Neuron (in vitro differentiated cells): ENCODE results near the gene ORAI2.
A peak's percentile ranks its signal among the peaks of the same experiment; 100 is the strongest.
"Not testable (repeated sequence)": the region's sequence is repeated elsewhere in the genome, so short reads cannot be mapped to it uniquely, and the experiment has no call there.

Experiments
- H2AFZ ChIP-seq: one replicate; pipeline ENCODE4 v1.6.1; 2013; ENCODE audit warnings: low read depth, mild to moderate bottlenecking, inconsistent platforms, low read length, moderate library complexity
- H3K27me3 ChIP-seq: one replicate; pipeline ENCODE4 v1.6.1; 2013; ENCODE audit warnings: low read length; ENCODE audit not compliant: insufficient read depth
- H3K36me3 ChIP-seq: one replicate; pipeline ENCODE4 v1.6.1; 2013; ENCODE audit warnings: low read length; ENCODE audit not compliant: insufficient read depth
- H3K4me1 ChIP-seq: one replicate; pipeline ENCODE4 v1.6.1; 2013; ENCODE audit warnings: low read length; ENCODE audit not compliant: insufficient read depth
- H3K4me3 ChIP-seq: 2 replicates; pipeline ENCODE4 v1.5.1; 2013; ENCODE audit warnings: mild to moderate bottlenecking, low read length, moderate library complexity
- H3K9me3 ChIP-seq: one replicate; pipeline ENCODE4 v1.6.1; 2013; ENCODE audit warnings: low read length

The ORAI2 gene

DNA sequence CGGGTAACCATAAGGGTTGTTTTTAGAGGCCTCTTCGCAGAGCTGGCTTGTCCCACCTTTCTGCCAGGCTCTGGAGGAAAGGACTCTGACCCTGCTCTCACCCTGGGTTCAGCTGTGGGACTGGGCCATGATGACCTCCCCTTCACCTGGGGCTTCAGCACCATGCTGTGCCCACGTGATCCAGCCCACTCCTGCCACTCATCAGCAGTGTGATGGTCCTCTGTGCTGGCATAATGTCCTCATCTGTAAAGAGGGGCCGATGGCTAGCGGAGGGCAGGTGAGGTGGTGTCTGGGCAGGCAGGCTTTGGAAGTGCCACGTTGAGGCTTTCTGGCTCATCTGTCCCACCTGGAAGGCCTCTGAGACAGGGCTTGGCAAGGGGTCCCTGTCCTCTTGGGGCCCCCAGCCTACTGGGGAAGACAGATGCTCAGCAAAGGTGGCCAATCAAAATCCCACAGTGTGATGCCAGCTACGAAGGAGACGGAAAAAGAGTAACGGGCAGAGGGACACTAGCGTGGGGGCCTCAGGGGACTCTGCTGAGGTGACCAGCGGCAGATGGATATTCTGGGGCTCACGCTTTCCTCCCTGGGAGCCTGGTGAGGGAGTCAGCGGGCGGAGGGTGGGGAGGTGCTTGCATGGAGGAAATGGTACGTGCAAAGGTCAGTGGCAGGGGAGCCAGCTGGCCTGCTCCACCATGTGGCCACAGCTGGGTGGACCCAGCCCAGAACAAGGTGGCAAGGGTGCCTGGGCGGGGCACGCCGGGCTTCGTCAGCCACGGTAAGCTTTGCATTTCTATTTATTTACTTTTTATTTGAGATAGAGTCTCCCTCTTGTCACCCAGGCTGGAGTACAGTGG, 36.8 kb downstream of the ORAI2 start:
- Histone ChIP-seq H3K4me3 (no peak overlapping the region), H2AFZ (no peak overlapping the region), H3K4me1 (peaks cover 7% of the 10 kb centered on the region), H3K27me3 (no peaks in the 10 kb centered on the region), H3K9me3 (no peaks in the 10 kb centered on the region), H3K36me3 (peaks cover 52% of the 10 kb centered on the region)

DNA sequence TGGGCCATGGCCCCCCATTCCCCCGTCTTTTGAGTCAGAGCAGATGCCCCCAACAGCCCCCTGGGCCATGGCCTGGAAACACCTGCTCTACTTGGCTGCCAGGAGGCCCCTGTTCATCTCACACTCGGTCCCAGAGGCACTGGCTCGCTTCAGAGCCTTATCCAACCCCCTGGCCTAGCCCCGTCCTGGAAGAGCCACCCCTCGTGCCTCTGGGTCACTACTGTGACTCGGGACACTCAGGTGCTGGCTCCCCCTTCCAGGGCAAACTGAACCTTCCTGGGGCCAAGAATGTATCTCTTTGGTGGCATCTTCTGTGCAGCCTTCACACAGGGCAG, 38.4 kb downstream of the ORAI2 start:
- Histone ChIP-seq H3K27me3 (no peaks in the 10 kb centered on the region), H3K9me3 (no peaks in the 10 kb centered on the region), H3K36me3 (peaks cover 49% of the 10 kb centered on the region), H2AFZ (no peak overlapping the region), H3K4me3 (no peak overlapping the region), H3K4me1 (no peaks in the 10 kb centered on the region)

DNA sequence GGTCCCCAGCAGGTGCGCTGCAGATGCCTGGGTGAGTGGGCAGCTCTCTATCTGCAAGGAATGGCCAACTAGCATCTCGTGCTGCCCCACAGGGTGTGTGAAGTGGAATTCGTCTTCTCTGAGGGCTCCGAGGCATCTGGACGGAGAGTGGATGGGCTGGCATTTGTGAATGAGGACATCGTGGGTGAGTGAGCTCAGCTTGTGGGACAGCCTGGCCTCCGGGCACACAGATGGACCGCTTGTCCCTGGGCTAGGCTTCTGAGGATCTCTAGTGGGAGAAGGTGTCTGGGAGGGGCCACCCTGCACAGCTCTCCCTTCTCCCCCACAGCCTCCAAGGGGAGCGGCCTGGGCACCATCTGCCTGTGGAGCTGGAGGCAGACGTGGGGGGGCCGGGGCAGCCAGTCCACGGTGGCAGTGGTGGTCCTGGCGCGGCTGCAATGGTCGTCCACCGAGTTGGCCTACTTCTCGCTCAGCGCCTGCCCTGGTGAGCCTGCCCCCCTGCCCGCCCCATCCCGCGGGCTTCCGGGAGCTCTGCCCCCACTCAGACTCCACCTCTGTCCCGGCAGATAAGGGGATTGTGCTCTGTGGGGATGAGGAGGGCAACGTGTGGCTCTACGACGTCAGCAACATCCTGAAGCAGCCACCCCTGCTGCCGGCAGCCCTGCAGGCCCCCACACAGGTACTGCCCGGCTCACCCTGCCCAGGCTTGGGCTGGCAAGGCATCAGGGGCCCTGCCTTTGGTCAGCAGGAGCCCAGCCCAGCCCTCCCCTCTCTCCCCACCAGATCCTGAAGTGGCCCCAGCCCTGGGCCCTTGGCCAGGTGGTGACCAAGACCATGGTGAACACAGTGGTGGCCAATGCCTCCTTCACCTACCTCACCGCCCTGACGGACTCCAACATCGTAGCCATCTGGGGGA, 39.0 kb downstream of the ORAI2 start:
- Histone ChIP-seq H3K4me1 (no peaks in the 10 kb centered on the region), H3K9me3 (no peaks in the 10 kb centered on the region), H3K27me3 (no peaks in the 10 kb centered on the region), H3K4me3 (no peak overlapping the region), H3K36me3 (peaks cover 49% of the 10 kb centered on the region), H2AFZ (no peak overlapping the region)

DNA sequence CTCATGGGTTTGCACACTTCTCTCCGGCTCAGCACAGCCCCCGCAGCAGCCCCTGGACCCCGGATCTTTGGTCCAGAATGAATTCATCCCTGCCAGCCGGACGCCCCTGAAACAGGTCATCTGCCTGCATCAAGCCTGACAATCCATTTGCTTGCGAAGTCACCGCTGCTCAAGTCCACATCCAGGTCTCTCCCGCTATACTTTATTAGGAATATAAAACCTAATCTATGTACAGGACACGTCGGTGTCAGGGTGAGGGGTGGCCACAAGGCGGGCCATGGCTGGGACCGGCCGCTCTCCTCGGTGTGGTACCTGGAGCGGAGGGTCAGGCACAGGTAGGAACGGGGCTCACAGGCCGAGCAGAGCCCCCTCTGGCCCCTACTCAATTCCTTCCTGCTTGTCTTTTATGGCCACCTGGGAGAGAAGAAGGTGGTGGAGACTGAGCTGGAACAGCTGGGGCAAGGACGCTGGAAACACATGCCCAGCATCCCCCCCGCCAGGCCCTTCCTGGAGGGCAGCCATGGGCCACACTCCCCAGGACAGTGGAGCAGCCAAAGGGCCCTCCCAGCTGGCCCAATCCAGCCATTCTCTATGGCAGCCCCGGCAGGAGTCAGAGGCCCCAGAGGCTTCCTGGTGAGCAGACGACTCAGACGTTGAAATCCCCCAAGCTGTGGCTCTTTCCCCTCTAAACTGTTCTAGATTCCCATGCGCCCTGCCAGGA, 40.1 kb downstream of the ORAI2 start:
- Histone ChIP-seq H2AFZ (no peak overlapping the region), H3K4me1 (no peaks in the 10 kb centered on the region), H3K36me3 (peaks cover 42% of the 10 kb centered on the region), H3K9me3 (no peaks in the 10 kb centered on the region), H3K4me3 (no peak overlapping the region), H3K27me3 (no peaks in the 10 kb centered on the region)

DNA sequence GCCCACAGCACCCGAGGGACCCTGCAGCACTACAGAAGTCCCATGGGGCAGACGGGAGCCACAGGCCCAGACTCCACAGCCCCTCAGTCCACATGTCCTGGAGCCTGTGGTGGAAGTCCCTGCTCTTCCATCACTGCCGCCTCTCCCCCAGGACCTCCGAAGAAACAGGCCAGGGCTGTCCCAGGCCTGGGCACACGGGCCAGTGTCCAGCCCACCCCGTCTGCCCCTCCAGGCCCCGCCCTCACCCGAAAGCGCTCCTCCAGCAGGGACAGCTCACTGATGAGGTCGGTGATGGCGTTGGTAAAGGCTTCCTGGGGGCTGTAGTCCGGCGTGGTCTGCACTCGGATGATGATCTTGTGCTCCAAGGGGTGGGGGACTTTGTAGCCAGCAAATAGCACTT, 40.7 kb downstream of the ORAI2 start:
- not testable (repeated sequence) for H3K4me3 ChIP-seq, H3K9me3 ChIP-seq, H3K4me1 ChIP-seq, H3K27me3 ChIP-seq, H2AFZ ChIP-seq
- peaks cover 35% of the 10 kb centered on the region for H3K36me3 ChIP-seq

DNA sequence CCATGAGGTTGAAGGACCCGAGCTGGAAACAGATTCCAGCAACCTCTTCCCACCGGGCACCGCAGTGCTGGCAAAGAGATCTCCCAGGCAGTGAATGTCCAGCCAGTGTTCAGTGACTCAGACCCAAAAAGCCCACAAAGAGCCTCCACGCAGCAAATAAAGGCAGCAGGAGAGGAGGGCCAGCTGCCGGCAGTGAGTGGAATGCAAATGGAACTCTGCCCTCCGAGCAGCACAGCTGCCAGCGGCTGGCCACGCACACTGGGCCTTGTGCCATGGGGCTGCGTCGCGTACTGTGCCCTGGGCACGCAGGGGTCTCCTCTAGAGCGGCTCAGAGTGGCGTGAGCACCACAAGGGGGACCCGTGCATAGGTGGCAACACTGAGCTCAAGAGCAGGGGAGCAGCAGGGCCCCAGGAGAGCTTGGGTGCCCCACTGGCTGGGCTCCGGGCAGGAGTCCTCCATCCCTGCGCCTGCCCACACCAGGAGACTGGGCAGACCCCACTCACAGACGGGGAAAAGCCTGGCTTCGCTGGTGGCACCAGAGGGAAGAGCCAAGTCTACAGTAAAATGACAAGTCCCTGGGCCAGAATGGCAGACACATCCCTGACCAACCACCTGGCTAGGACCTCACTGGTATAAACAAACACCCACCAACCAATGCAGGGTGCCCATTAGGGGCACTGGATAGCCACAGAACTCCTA, 41.5 kb downstream of the ORAI2 start:
- H3K4me3 ChIP-seq, H3K9me3 ChIP-seq, H2AFZ ChIP-seq, H3K27me3 ChIP-seq, H3K4me1 ChIP-seq: not testable (repeated sequence)
- peaks cover 27% of the 10 kb centered on the region for H3K36me3 ChIP-seq

DNA sequence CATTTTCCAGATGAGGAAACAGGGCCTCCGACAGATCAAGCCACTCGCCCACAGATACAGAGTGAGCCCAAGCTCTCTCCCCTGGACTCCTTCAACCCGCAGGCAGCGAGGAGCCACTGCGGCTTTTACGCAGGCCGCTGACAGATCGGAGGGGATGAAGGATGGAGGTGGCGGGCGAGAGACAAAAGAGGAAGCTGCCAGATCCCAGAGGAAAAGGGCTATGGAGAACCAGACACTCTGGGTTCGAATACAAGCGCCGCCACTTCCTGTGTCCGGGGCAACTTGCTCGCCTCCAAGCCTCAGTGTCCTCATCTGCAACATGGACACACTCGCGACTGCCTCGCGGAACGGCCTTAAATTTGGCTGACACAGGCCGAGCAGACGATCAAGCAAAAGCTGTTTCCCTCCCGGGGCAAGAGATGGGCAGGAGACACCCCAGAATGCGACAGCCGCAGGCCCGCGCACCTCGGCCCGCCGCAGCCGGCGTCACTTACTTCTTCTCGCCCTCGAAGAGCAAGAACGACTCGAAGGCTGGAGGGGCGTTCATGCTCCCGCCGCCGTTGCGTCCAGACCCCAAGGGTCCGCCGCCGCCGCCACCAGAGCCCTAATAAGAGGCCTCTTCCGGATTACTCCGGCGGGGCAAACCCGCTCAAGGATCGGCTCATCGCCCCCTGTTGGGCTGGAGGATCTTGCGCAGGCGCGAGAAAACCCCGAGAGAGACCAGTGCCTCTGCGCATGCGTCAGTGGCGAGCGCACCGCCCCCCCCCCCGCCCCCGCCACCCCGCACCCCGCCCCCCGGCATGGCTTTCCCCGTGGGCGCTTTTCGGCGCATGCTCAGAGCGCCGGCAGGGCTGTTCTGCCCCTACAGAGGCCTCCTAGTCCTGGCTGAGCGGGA, 45.2 kb downstream of the ORAI2 start, which contains the start of gene POLR2J:
Gene POLR2J, minus strand, starts transcription at position 609 of the 895 bp plus-strand sequence. Its CDS starts 62 bp downstream, at position 547.
- H3K4me3 ChIP-seq = peak within 1 kb of the TSS; percentile 39

DNA sequence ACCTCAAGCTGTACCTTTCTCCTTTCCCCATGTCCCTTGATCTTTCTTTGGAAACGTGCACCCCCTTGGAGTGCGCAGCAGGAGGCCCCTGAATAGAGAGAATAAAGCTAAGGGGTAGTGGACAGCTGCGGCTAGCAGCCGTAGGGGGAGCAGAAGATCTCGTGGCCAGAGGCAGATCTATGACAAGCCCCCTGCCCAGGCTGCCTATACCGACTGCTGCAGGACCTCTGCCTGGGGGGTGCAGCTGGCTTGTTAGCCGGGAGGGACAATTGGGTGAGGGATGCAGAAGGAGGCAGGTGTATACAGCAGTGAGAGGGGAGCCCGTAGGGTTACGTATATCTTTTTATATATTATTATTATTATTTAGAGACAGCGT, 45.8 kb downstream of the ORAI2 start:
- H3K36me3 ChIP-seq, H3K27me3 ChIP-seq, H3K4me1 ChIP-seq, H2AFZ ChIP-seq, H3K9me3 ChIP-seq: not testable (repeated sequence)
- H3K4me3 ChIP-seq = peak overlapping the region; percentile 36

More for the DNA sequence above, 45.2 kb downstream of the ORAI2 start, which contains the start of gene POLR2J:
- not testable (repeated sequence) for H3K4me1 ChIP-seq, H3K27me3 ChIP-seq, H3K36me3 ChIP-seq, H3K9me3 ChIP-seq, H2AFZ ChIP-seq

DNA sequence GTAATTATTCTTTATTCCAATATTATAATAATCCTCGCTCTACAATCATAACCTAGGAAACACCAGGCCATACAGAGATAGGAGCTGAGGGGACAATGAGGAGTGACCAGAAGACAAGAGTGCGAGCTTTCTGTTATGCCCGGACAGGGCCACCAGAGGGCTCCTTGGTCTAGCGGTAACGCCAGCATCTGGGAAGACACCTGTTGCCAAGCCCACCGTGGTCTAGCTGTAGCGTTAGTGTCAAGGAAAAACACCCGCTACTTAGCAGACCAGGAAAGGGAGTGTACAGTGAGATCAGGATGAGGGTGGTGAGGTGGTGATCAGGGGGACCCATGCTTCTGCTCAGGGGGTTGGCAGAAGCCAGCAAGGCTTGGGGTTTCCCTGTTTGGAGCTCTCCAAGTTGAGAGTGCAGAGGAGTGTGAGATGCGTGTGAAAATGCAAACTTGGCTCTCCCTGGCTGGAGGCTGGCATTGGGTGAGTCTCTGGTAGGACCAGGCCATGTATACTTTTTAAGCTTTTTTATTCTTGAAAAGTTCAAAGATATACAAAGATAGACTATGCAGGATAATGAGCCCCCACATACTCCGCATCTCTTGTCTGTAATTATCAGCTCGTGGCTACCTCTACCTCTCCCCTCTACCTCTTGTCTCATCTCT, 46.7 kb downstream of the ORAI2 start:
- H3K27me3 ChIP-seq, H3K36me3 ChIP-seq, H2AFZ ChIP-seq, H3K9me3 ChIP-seq, H3K4me1 ChIP-seq, H3K4me3 ChIP-seq: not testable (repeated sequence)

DNA sequence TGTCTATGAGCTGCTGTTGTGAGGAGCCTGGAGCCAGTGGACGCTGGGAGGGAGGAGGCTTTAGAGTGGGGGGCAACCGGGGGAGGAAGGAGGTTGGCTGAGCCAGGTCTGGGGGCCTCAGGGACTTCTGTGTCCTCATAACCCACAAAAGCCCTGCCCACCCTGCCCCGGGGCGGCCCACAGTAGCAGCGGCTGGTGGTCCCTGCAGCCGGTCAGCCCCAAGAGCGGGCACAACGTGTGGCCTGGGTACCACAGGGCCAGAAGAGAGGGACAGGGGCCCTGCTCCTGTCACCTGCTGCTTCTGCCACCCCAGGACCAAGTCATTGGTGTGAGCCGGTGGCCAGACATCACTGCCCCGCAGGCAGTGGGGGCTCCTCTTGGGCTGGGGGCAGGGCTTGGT, 48.6 kb downstream of the ORAI2 start:
- H3K9me3 ChIP-seq, H2AFZ ChIP-seq, H3K27me3 ChIP-seq, H3K4me1 ChIP-seq, H3K36me3 ChIP-seq, H3K4me3 ChIP-seq: not testable (repeated sequence)

DNA sequence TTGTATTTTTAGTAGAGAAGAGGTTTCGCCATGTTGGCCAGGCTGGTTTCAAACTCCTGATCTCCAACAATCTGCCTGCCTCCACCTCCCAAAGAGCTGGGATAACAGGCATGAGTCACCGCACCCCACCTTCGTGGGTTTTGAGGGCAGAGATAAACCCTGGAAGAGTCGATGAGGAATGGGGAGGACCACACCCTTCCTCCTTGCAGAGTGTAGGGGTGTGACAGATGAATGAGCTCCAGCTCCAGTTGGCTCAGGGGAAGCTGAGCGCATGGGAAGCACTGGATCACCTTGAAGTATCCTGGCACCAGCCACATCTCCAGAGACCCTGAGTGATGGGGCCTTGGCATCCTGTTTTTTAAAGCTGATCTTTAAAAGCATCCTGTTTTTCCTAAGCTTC, 50.9 kb downstream of the ORAI2 start:
- H3K27me3 ChIP-seq, H2AFZ ChIP-seq, H3K9me3 ChIP-seq, H3K4me1 ChIP-seq, H3K36me3 ChIP-seq, H3K4me3 ChIP-seq: not testable (repeated sequence)
